ENCODE data around the gene ZNF408.

The ZNF408 gene

DNA sequence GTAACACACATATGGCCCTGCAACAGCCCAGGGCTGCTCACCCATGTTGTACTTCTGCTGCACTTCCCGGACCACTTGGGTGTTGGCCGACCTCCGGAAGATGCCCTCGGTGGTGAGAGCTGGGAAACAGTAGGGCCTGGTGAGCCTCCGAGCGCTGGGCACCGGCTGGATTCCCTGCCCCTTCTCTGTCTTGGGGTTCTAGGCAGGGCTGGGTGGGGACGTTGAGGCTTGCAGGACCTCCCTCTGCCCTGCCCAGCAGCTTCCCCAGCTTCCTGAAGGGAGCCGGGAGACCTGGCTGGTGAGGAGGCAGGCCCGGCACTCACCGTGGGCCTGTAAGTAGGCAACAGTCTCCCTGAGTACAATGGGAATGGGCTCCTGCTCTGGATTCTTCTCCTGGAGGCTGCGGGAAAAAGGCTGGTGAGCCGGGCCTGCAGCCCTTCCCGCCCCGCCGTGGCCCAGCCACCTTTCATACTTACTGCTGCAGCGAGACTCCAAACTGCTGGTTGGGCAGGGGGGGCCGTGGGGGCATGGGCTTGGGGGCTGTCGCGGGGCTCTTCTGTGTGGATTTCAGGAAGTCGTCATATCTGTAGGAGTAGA lies 20.6 kb upstream of the ZNF408 start:
- Histone ChIP-seq H3K36me3 (ENCODE audit: insufficient read depth, low read length) (peaks cover 8% of the 10 kb centered on the region; the same call in 1 of the 2 replicates), H3K4me1 (ENCODE audit: insufficient read depth, low read length) (peaks cover under 1% of the 10 kb centered on the region; the same call in 1 of the 2 replicates), H3K9ac (ENCODE audit: low read depth, low read length) (no peak overlapping the region), H3K9me3 (ENCODE audit: control insufficient read depth, insufficient read depth, low read length) (no peaks in the 10 kb centered on the region)

DNA sequence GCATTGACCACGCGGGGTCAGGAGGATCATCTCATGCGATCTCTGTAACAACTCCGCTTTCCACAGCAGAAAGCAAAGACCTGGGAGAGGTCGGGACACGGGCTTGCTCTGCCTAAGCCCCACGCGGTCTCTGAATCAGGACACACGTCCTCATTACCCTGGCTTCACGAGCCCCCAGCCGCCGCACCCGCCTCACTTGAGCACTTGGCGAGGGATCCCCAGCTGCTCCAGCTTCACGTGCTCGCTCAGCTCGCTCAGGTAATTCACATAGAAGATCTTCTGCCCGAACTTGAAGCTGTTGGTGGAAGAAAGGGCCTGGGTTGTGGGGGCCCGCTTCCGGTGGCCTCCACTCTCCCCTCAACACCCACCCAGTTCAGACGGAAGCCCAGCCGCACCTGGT lies 20.0 kb upstream of the ZNF408 start:
- Histone ChIP-seq H3K4me1 (ENCODE audit: insufficient read depth, low read length) (no peaks in the 10 kb centered on the region; the same call in 1 of the 2 replicates), H3K9me3 (ENCODE audit: control insufficient read depth, insufficient read depth, low read length) (no peaks in the 10 kb centered on the region), H3K36me3 (ENCODE audit: insufficient read depth, low read length) (peaks cover 8% of the 10 kb centered on the region; the same call in 1 of the 2 replicates), H3K9ac (ENCODE audit: low read depth, low read length) (no peak overlapping the region)

- H3K36me3 ChIP-seq (ENCODE audit: insufficient read depth, low read length), result peaks cover 8% of the 10 kb centered on the region; the same call in 1 of the 2 replicates
- no peaks in the 10 kb centered on the region for H3K9me3 ChIP-seq (ENCODE audit: control insufficient read depth, insufficient read depth, low read length)
- H3K4me1 ChIP-seq (ENCODE audit: insufficient read depth, low read length), result no peaks in the 10 kb centered on the region; the same call in 1 of the 2 replicates
- no peak overlapping the region for H3K9ac ChIP-seq (ENCODE audit: low read depth, low read length)
Observed at GRCh38 chr11:46681814-46682213, 19.0 kb upstream of the ZNF408 start.

GRCh38 chr11:46682773-46683752 lies 17.8 kb upstream of the ZNF408 start:
- Histone ChIP-seq H3K36me3 (ENCODE audit: insufficient read depth, low read length) (peaks cover 8% of the 10 kb centered on the region), H3K9me3 (ENCODE audit: control insufficient read depth, insufficient read depth, low read length) (no peaks in the 10 kb centered on the region), H3K9ac (ENCODE audit: low read depth, low read length) (no peak overlapping the region), H3K4me1 (ENCODE audit: insufficient read depth, low read length) (no peaks in the 10 kb centered on the region; the same call in 1 of the 2 replicates)

DNA sequence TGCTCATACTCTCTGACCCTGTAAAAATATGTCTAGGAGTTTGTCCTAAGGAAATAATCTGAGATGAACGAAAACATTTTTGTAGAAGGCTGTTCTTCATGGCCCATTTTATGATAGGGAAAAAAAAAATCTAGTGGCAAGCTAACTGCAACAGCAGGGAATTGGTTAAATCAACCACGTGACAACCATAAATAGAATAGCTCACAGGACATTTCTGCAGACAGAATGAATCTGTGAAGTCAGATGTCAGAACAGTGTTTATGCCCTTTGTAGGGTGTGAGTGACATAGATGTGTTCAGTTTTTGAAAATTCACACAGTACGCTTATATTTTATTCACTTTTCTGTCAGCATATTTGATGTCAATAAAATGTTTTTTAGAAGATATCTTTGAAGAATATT lies 16.5 kb upstream of the ZNF408 start:
- no peaks in the 10 kb centered on the region for H3K4me1 ChIP-seq (ENCODE audit: insufficient read depth, low read length)
- peaks cover 8% of the 10 kb centered on the region for H3K36me3 ChIP-seq (ENCODE audit: insufficient read depth, low read length)
- H3K9ac ChIP-seq (ENCODE audit: low read depth, low read length), result no peak overlapping the region
- H3K9me3 ChIP-seq (ENCODE audit: control insufficient read depth, insufficient read depth, low read length), result no peaks in the 10 kb centered on the region

GRCh38 chr11:46686886-46687795 lies 13.7 kb upstream of the ZNF408 start:
- Histone ChIP-seq H3K9ac (ENCODE audit: low read depth, low read length) (no peak overlapping the region), H3K4me1 (ENCODE audit: insufficient read depth, low read length) (no peaks in the 10 kb centered on the region)

DNA sequence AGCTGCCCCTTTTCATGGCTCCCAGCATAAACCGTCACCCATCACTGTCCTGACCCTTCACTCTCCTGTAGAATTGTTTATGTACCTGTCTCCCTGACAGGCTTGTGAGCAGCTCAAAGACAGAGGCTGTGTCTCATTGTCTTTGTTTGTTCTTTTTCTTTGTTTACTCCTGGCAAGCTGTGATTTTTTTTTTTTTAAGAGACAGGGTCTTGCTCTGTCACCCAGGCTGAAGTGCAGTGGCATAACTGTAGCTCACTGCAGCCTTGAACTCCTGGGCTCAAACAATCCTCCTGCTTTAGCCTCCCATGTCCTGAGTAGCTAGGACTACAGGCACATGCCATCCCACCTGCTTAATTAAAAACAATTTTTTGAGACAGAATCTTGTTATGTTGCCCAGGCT lies 10.1 kb upstream of the ZNF408 start:
- Histone ChIP-seq H3K36me3 (ENCODE audit: insufficient read depth, low read length) (no peaks in the 10 kb centered on the region; the same call in 1 of the 2 replicates), H3K9ac (ENCODE audit: low read depth, low read length) (no peak overlapping the region), H3K4me1 (ENCODE audit: insufficient read depth, low read length) (no peaks in the 10 kb centered on the region), H3K9me3 (ENCODE audit: control insufficient read depth, insufficient read depth, low read length) (no peaks in the 10 kb centered on the region)

More at GRCh38 chr11:46686886-46687795, 13.7 kb upstream of the ZNF408 start:
- Histone ChIP-seq H3K36me3 (ENCODE audit: insufficient read depth, low read length) (peaks cover 3% of the 10 kb centered on the region), H3K9me3 (ENCODE audit: control insufficient read depth, insufficient read depth, low read length) (no peaks in the 10 kb centered on the region)

DNA sequence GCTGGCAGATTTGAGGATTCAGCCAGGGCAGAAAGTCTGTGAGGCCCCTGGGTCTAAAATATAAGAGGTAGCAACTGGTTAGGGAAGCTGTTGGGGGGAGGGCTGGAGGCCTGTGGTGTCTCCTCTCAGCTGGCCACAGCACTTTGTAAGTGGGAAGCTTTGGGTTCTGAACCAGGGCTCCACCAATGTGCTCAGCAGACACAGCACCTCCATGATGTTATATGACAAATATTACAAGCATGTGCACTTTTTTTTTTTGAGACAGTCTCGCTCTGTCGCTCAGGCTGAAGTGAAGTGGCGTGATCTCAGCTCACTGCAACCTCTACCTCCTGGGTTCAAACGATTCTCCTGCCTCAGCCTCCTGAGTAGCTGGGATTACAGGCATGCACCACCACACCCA lies 8.4 kb upstream of the ZNF408 start:
- Histone ChIP-seq H3K9ac (ENCODE audit: low read depth, low read length) (no peak overlapping the region), H3K36me3 (ENCODE audit: insufficient read depth, low read length) (no peaks in the 10 kb centered on the region; the same call in 1 of the 2 replicates), H3K4me1 (ENCODE audit: insufficient read depth, low read length) (no peaks in the 10 kb centered on the region), H3K9me3 (ENCODE audit: control insufficient read depth, insufficient read depth, low read length) (no peaks in the 10 kb centered on the region)

- Histone ChIP-seq H3K9ac (ENCODE audit: low read depth, low read length) (no peak overlapping the region), H3K36me3 (ENCODE audit: insufficient read depth, low read length) (no peaks in the 10 kb centered on the region), H3K9me3 (ENCODE audit: control insufficient read depth, insufficient read depth, low read length) (no peaks in the 10 kb centered on the region), H3K4me1 (ENCODE audit: insufficient read depth, low read length) (no peaks in the 10 kb centered on the region)
Observed at GRCh38 chr11:46693597-46694012, 7.2 kb upstream of the ZNF408 start.

- Histone ChIP-seq H3K9me3 (ENCODE audit: control insufficient read depth, insufficient read depth, low read length) (no peaks in the 10 kb centered on the region), H3K36me3 (ENCODE audit: insufficient read depth, low read length) (no peaks in the 10 kb centered on the region), H3K9ac (ENCODE audit: low read depth, low read length) (no peak overlapping the region), H3K4me1 (ENCODE audit: insufficient read depth, low read length) (no peaks in the 10 kb centered on the region)
Observed at GRCh38 chr11:46694072-46694471, 6.8 kb upstream of the ZNF408 start.

DNA sequence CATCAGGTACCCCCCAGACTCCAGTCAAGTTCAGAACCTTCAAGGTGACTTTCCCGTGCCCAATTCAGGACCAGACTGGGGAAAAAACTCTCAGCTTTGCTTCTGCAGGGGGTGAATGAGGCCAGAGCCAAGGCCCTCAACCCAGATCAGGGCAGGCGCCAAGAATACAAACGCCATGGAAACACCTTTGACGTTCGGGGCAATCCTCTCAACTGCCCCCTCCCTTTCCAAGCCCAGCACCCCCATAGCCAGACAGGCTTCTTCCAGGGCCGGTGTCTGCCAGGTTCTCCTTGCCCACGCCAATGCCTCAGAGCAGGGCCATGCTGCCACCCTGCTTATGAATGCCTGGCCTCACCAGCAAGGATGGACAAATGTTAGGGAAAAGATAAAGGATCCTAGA lies 6.2 kb upstream of the ZNF408 start:
- Histone ChIP-seq H3K9me3 (ENCODE audit: control insufficient read depth, insufficient read depth, low read length) (no peaks in the 10 kb centered on the region), H3K9ac (ENCODE audit: low read depth, low read length) (no peak overlapping the region), H3K36me3 (ENCODE audit: insufficient read depth, low read length) (no peaks in the 10 kb centered on the region), H3K4me1 (ENCODE audit: insufficient read depth, low read length) (no peaks in the 10 kb centered on the region)

- Histone ChIP-seq H3K9me3 (ENCODE audit: control insufficient read depth, insufficient read depth, low read length) (no peaks in the 10 kb centered on the region), H3K9ac (ENCODE audit: low read depth, low read length) (no peak overlapping the region), H3K4me1 (ENCODE audit: insufficient read depth, low read length) (no peaks in the 10 kb centered on the region), H3K36me3 (ENCODE audit: insufficient read depth, low read length) (no peaks in the 10 kb centered on the region)
Observed at GRCh38 chr11:46695345-46696211, 5.3 kb upstream of the ZNF408 start.

DNA sequence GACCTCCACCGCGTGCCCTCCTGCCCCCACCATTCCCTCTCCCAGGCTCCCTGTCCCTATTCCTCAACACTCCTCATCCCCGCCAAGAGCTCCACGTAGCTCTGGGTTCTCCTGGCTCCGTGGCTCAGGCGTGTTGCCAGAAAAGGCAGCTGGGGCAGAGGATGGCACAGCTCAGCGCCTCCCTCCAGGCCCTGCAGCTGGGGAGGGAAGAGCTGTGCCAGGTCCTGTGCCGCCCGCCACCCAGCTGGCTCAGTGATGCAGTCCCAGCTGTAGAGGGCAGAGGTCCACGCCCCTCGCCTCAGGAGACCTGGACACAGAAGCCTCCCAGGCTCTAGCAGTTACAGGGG lies 4.6 kb upstream of the ZNF408 start:
- Histone ChIP-seq H3K9me3 (ENCODE audit: control insufficient read depth, insufficient read depth, low read length) (no peaks in the 10 kb centered on the region), H3K4me1 (ENCODE audit: insufficient read depth, low read length) (no peaks in the 10 kb centered on the region), H3K9ac (ENCODE audit: low read depth, low read length) (no peak overlapping the region), H3K36me3 (ENCODE audit: insufficient read depth, low read length) (no peaks in the 10 kb centered on the region)
